ENCODE data around the gene TBC1D9B. TPM values are rescaled to one million over a fixed set of nuclear protein-coding genes. Genes with fewer than 3 reads are reported as not detected.

Gene TBC1D9B
- total RNA-seq, 1 experiment from 2014 or later: 44.9 TPM

DNA sequence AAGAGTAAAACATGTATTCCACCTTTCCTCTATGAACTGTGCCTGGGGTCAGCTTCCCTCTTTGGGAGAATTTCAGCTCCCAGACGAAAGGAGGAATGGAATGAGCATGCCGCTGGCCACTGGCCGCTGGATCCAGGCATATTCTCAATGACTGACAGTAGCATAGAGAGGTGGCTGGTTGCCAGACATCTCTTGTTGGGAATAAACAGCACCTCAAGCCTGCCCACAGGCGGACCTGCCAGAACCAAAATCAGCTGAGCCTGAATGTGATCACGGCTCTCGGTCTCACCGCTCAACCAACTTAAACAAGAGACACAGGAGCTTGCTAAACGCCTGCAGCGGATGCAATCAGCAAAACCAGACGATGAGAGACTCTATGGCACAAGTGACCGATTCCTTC lies 20.6 kb downstream of the TBC1D9B start:
- Histone ChIP-seq H3K9ac (ENCODE audit: low read length) (no peak overlapping the region), H3F3A (ENCODE audit: low read length, unreplicated experiment) (no peaks in the 10 kb centered on the region), H3K9me2 (replicated peaks; ENCODE audit: low read length) (no peaks in the 10 kb centered on the region), H3K27me3 (ENCODE audit: low read length) (no peaks in the 10 kb centered on the region), H3K4me1 (ENCODE audit: insufficient read depth, low read length) (no peaks in the 10 kb centered on the region), H3K27ac (ENCODE audit: low read length) (no peak overlapping the region), H2AFZ (ENCODE audit: low read length) (no peak overlapping the region), H3K4me3 (ENCODE audit: low read length) (no peak overlapping the region), H3K79me2 (ENCODE audit: low read length) (no peaks in the 10 kb centered on the region), H3K36me3 (ENCODE audit: low read depth, low read length) (peaks cover 40% of the 10 kb centered on the region), H3K4me2 (ENCODE audit: low read length) (no peak overlapping the region), H3K9me3 (ENCODE audit: low read length) (no peaks in the 10 kb centered on the region), H4K20me1 (ENCODE audit: low read length) (no peaks in the 10 kb centered on the region)
- DNase-seq (no peak), ATAC-seq (no peak)
- POLR2A ChIA-PET (ENCODE audit: unreplicated experiment): no interaction called here
- BruUV-seq (replicated peaks): no TSS peak
- TF ChIP-seq, protein P1, sequence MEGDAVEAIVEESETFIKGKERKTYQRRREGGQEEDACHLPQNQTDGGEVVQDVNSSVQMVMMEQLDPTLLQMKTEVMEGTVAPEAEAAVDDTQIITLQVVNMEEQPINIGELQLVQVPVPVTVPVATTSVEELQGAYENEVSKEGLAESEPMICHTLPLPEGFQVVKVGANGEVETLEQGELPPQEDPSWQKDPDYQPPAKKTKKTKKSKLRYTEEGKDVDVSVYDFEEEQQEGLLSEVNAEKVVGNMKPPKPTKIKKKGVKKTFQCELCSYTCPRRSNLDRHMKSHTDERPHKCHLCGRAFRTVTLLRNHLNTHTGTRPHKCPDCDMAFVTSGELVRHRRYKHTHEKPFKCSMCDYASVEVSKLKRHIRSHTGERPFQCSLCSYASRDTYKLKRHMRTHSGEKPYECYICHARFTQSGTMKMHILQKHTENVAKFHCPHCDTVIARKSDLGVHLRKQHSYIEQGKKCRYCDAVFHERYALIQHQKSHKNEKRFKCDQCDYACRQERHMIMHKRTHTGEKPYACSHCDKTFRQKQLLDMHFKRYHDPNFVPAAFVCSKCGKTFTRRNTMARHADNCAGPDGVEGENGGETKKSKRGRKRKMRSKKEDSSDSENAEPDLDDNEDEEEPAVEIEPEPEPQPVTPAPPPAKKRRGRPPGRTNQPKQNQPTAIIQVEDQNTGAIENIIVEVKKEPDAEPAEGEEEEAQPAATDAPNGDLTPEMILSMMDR (conservative IDR thresholded peaks at IDR 0.05; ENCODE audit: low read depth, low read length): no peak
- intact Hi-C loops (cut with micrococcal nuclease): no loop called here
- CTCF ChIA-PET: no interaction called here

DNA sequence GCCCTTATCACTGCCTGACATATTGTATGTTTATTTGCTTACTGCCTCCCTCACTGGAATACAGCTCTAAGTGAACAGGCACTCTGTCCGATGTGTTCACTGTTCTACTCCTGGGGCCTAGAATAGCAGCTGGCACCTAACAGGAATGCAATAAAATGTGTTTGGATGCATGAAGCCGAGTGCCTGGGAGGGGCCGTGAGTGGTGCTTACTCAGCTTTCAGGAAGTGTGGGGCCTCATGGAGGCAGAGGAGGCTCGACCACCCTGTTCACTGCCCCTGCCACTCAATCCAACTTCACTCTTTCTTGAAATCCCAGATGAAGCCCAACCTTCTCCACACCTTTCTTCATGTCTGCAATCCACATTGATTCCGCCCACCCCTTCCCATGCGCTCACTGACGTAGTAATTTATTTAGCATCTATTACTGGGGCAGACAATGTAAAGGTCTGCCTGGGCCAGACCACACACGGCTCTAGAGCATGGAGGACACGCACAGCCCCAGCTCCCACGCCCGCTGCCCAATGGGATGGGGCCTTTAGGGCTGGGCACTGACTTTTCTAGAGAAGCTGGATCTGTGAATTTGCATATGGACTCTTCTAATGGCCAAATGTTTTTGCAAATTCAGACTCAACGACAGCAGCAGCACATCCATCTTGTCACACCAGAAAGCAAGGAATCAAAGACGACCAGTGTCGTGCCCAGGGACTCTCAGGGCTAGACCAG lies 21.3 kb downstream of the TBC1D9B start:
- Histone ChIP-seq H3K36me3 (ENCODE audit: low read depth, low read length) (peaks cover 38% of the 10 kb centered on the region), H3K4me2 (ENCODE audit: low read length) (no peak overlapping the region), H3K9ac (ENCODE audit: low read length) (no peak overlapping the region), H3K27me3 (ENCODE audit: low read length) (no peaks in the 10 kb centered on the region), H2AFZ (ENCODE audit: low read length) (no peak overlapping the region), H3K79me2 (ENCODE audit: low read length) (no peaks in the 10 kb centered on the region), H4K20me1 (ENCODE audit: low read length) (no peaks in the 10 kb centered on the region), H3K27ac (ENCODE audit: low read length) (no peak overlapping the region), H3K9me3 (ENCODE audit: low read length) (no peaks in the 10 kb centered on the region), H3K9me2 (replicated peaks; ENCODE audit: low read length) (no peaks in the 10 kb centered on the region), H3K4me1 (ENCODE audit: insufficient read depth, low read length) (no peaks in the 10 kb centered on the region), H3F3A (ENCODE audit: low read length, unreplicated experiment) (no peaks in the 10 kb centered on the region), H3K4me3 (ENCODE audit: low read length) (no peak overlapping the region)
- TF ChIP-seq EZH2phosphoT487 (IDR thresholded peaks at IDR 0.05; ENCODE audit: borderline replicate concordance, low read length): no peak
- TF ChIP-seq, protein P1 (conservative IDR thresholded peaks at IDR 0.05; ENCODE audit: low read depth, low read length): no peak
- no peak for TF ChIP-seq EZH2 (IDR thresholded peaks at IDR 0.05; ENCODE audit: low read length, unreplicated experiment)
- intact Hi-C loops (cut with micrococcal nuclease): no loop called here
- no peak for DNase-seq
- BruUV-seq (replicated peaks): no TSS peak
- ATAC-seq: no peak
- CTCF ChIA-PET: no interaction called here
- POLR2A ChIA-PET (ENCODE audit: unreplicated experiment): no interaction called here

DNA sequence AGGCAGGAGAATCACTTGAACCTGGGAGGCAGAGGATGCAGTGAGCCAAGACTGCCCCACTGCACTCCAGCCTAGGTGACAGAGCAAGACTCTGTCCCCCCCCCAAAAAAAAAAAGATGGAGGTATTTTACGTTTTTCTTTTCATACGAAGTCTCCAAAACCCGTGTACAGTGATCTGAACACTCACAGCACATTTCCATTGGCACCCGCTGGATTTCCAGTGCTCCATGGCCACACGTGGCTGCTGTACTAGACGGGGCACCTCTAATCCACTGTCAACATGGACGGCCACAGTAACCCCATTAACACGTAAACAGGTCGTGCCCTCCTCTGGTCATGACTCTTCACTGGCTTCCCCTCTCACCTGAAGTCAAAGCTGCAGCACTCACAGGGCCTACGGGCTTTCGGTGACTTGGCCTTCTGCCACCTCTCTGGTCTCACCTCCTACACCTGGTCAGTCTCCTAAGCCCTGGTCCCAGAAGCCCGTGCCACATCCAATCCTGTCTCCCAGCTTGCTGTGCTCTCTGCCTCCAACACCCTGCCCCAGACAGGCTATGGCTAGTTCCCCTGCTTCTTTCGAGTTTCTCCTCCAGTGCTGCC lies 22.1 kb downstream of the TBC1D9B start:
- Histone ChIP-seq H3K9me2 (replicated peaks; ENCODE audit: low read length) (no peaks in the 10 kb centered on the region), H4K20me1 (ENCODE audit: low read length) (no peaks in the 10 kb centered on the region), H3F3A (ENCODE audit: low read length, unreplicated experiment) (no peaks in the 10 kb centered on the region), H3K9me3 (ENCODE audit: low read length) (no peaks in the 10 kb centered on the region), H2AFZ (ENCODE audit: low read length) (no peak overlapping the region), H3K27ac (ENCODE audit: low read length) (no peak overlapping the region), H3K79me2 (ENCODE audit: low read length) (no peaks in the 10 kb centered on the region), H3K4me1 (ENCODE audit: insufficient read depth, low read length) (no peaks in the 10 kb centered on the region), H3K4me3 (ENCODE audit: low read length) (no peak overlapping the region), H3K4me2 (ENCODE audit: low read length) (no peak overlapping the region), H3K36me3 (ENCODE audit: low read depth, low read length) (peaks cover 38% of the 10 kb centered on the region), H3K27me3 (ENCODE audit: low read length) (no peaks in the 10 kb centered on the region), H3K9ac (ENCODE audit: low read length) (no peak overlapping the region)
- ATAC-seq: no peak
- ChIA-PET CTCF (no interaction called here), POLR2A (ENCODE audit: unreplicated experiment) (no interaction called here)
- TF ChIP-seq EZH2phosphoT487 (IDR thresholded peaks at IDR 0.05; ENCODE audit: borderline replicate concordance, low read length) (no peak), EZH2 (IDR thresholded peaks at IDR 0.05; ENCODE audit: low read length, unreplicated experiment) (no peak)
- TF ChIP-seq, protein P1 (conservative IDR thresholded peaks at IDR 0.05; ENCODE audit: low read depth, low read length): no peak
- intact Hi-C loops (cut with micrococcal nuclease): no loop called here
- DNase-seq: no peak
- no TSS peak for BruUV-seq (replicated peaks)
